ENCODE data around the gene CLDN15.

Gene CLDN15

GRCh38 chr7:101231644-101232043 lies 6.0 kb downstream of the CLDN15 start:
- TF ChIP-seq CTCF (IDR thresholded peaks at IDR 0.05; ENCODE audit: low read length, missing control alignments): no peak
- DNase-seq (ENCODE audit: low read depth): no peak
- H3K4me3 ChIP-seq (replicated peaks; ENCODE audit: low read depth, low read length): no peak overlapping the region

GRCh38 chr7:101226721-101227120 lies 10.9 kb downstream of the CLDN15 start:
- no peak overlapping the region for H3K4me3 ChIP-seq (replicated peaks; ENCODE audit: low read depth, low read length)
- DNase-seq (ENCODE audit: low read depth): no peak
- no peak for TF ChIP-seq CTCF (IDR thresholded peaks at IDR 0.05; ENCODE audit: low read length, missing control alignments)

GRCh38 chr7:101225650-101226049 lies 12.0 kb downstream of the CLDN15 start:
- no peak for TF ChIP-seq CTCF (IDR thresholded peaks at IDR 0.05; ENCODE audit: low read length, missing control alignments)
- no peak overlapping the region for H3K4me3 ChIP-seq (replicated peaks; ENCODE audit: low read depth, low read length)
- no peak for DNase-seq (ENCODE audit: low read depth)

GRCh38 chr7:101223528-101223927 lies 14.1 kb downstream of the CLDN15 start:
- DNase-seq (ENCODE audit: low read depth): no peak
- no peak for TF ChIP-seq CTCF (IDR thresholded peaks at IDR 0.05; ENCODE audit: low read length, missing control alignments)
- H3K4me3 ChIP-seq (replicated peaks; ENCODE audit: low read depth, low read length): no peak overlapping the region

- TF ChIP-seq CTCF (IDR thresholded peaks at IDR 0.05; ENCODE audit: low read length, missing control alignments): no peak
- no peak overlapping the region for H3K4me3 ChIP-seq (replicated peaks; ENCODE audit: low read depth, low read length)
- no peak for DNase-seq (ENCODE audit: low read depth)
These were observed 15.2 kb downstream of the CLDN15 start for GRCh38 chr7:101222275-101222830.

- no peak for DNase-seq (ENCODE audit: low read depth)
- H3K4me3 ChIP-seq (replicated peaks; ENCODE audit: low read depth, low read length): no peak overlapping the region
- TF ChIP-seq CTCF (IDR thresholded peaks at IDR 0.05; ENCODE audit: low read length, missing control alignments): no peak
These were observed 17.3 kb downstream of the CLDN15 start for GRCh38 chr7:101220295-101220694.

Data from fibroblast of pulmonary artery (primary cell).